Frontal cortex (tissue), 4 donors: ENCODE measurements around the gene CMPK1. TPM values are rescaled to one million over a fixed set of nuclear protein-coding genes. Genes with fewer than 3 reads are reported as not detected.

ENCODE experiments used
- DNase-seq, 2 donors: peaks; one replicate each; pipeline ENCODE4 v3.0.0; 2012; ENCODE audit warnings: low spot score in 2 of 2
- FAIRE-seq: peaks from 2 replicates; lab custom pipeline; 2012; peaks lifted over from hg19 to GRCh38; lab: Jason Lieb, UNC
- total RNA-seq: library from RNA; depleted of rRNA; stranded (reverse); fragments of >200 nt; gene quantifications from one replicate; pipeline ENCODE4 v1.2.3, GENCODE V29; 2014
- donor health status: control.
- donor health status: control.
- donor health status: control.

Gene CMPK1
- total RNA-seq, 1 donor from 2014 or later: 150 TPM

- no peak for DNase-seq
- no peak for FAIRE-seq
Measured at GRCh38 chr1:47417170-47418044, 83.8 kb downstream of the CMPK1 start.

GRCh38 chr1:47418122-47418521 lies 84.5 kb downstream of the CMPK1 start:
- no peak for FAIRE-seq

GRCh38 chr1:47418681-47419325 lies 85.2 kb downstream of the CMPK1 start:
- no peak for DNase-seq
- no peak for FAIRE-seq

More at GRCh38 chr1:47418122-47418521, 84.5 kb downstream of the CMPK1 start:
- DNase-seq: no peak

GRCh38 chr1:47420547-47420946 lies 87.0 kb downstream of the CMPK1 start:
- FAIRE-seq: no peak

GRCh38 chr1:47423872-47424271 lies 90.3 kb downstream of the CMPK1 start:
- no peak for FAIRE-seq
- DNase-seq: no peak

More at GRCh38 chr1:47420547-47420946, 87.0 kb downstream of the CMPK1 start:
- no peak for DNase-seq

- FAIRE-seq (no peak), DNase-seq (no peak)
Measured at GRCh38 chr1:47424336-47424982, 90.9 kb downstream of the CMPK1 start.

Other genes with a start within 250 kb of the CMPK1 start
- gene CYP4A22, start 196.3 kb upstream of the CMPK1 start, total RNA-seq: not detected
- not detected for gene PDZK1IP1, start 143.8 kb upstream of the CMPK1 start, total RNA-seq
- 1.2 TPM for gene TAL1, start 101.6 kb upstream of the CMPK1 start, total RNA-seq
- gene STIL, start 19.6 kb upstream of the CMPK1 start, total RNA-seq: 7.7 TPM
- gene FOXE3, start 82.5 kb downstream of the CMPK1 start, total RNA-seq: not detected
- gene FOXD2, start 104.3 kb downstream of the CMPK1 start, total RNA-seq: under 0.01 TPM